Endothelial cell of umbilical vein (primary cell): ENCODE measurements around the gene TERF2IP. TPM values are rescaled to one million over a fixed set of nuclear protein-coding genes. Genes with fewer than 3 reads are reported as not detected.

ENCODE experiments used
- BruUV-seq: library from RNA; stranded (reverse); fragments of 400-500 nt; replicated peaks from 2 replicates; lab custom pipeline; 2021; lab: Mats Ljungman, UMichigan
- CTCF ChIA-PET: fragments of 300-600, 350-600 bp; sonication (Branson Sonifier 250); formaldehyde crosslinking; loops from one replicate; lab custom pipeline; 2021; ENCODE audit warnings: antibody characterized with exemption, inconsistent platforms; lab: Charles Lee
- POLR2A ChIA-PET: fragments of 300-600, 350-600 bp; sonication (Branson Sonifier 250); formaldehyde crosslinking; loops from one replicate; lab custom pipeline; 2021; ENCODE audit warnings: antibody characterized with exemption, inconsistent platforms; lab: Charles Lee
- DNase-seq: peaks from one replicate; pipeline ENCODE4 v3.0.0-alpha.2; 2011; ENCODE audit warnings: low read depth, low spot score
- FAIRE-seq: peaks from 2 replicates; lab custom pipeline; 2011; peaks lifted over from hg19 to GRCh38; lab: Jason Lieb, UNC
- H2AFZ ChIP-seq: 2 replicates; pipeline ENCODE4 v1.6.0; 2012; ENCODE audit warnings: low read depth, low read length, control low read depth, inconsistent platforms
- H3K27ac ChIP-seq: 2 replicates; pipeline ENCODE4 v1.5.1; 2011; ENCODE audit warnings: low read depth, mild to moderate bottlenecking, control low read depth, low read length, moderate library complexity; ENCODE audit not compliant: insufficient read depth
- H3K27me3 ChIP-seq, 2 experiments: 2 replicates each; pipeline versions ENCODE4 v1.6.0 to v1.6.1; 2011; ENCODE audit warnings: low read length in 2 of 2, mixed read lengths in 1 of 2; ENCODE audit not compliant: control insufficient read depth in 2 of 2, insufficient read depth in 2 of 2
- H3K36me3 ChIP-seq, 2 experiments: 2 replicates in 1 of 2; 3 replicates in 1 of 2; pipeline ENCODE4 v1.5.1; 2011; ENCODE audit warnings: low read length in 2 of 2, mild to moderate bottlenecking in 1 of 2, moderate library complexity in 1 of 2; ENCODE audit not compliant: control insufficient read depth in 2 of 2, insufficient read depth in 2 of 2; ENCODE audit errors: extremely low read depth in 1 of 2
- H3K4me1 ChIP-seq: 3 replicates; pipeline ENCODE4 v1.5.1; 2011; ENCODE audit warnings: mild to moderate bottlenecking, low read length; ENCODE audit not compliant: control insufficient read depth, insufficient read depth; ENCODE audit errors: extremely low read depth
- H3K4me2 ChIP-seq: 2 replicates; pipeline ENCODE4 v1.6.1; 2011; ENCODE audit warnings: low read length, control low read depth, mixed read lengths; ENCODE audit not compliant: insufficient read depth
- H3K4me3 ChIP-seq, 3 experiments: fragments of 200-600 bp in 1 of 3; sonication (generic), shearing (Covaris generic) in 1 of 3; replicated peaks in 1 of 3; 2 replicates each; pipeline ENCODE4 v1.5.1; 2011 to 2016; ENCODE audit warnings: control low read depth in 3 of 3, low read length in 3 of 3, mild to moderate bottlenecking in 2 of 3, inconsistent platforms in 1 of 3, low read depth in 1 of 3, moderate library complexity in 1 of 3; ENCODE audit not compliant: insufficient read depth in 1 of 3
- H3K79me2 ChIP-seq: 2 replicates; pipeline ENCODE4 v1.6.0; 2012; ENCODE audit warnings: low read length, inconsistent platforms; ENCODE audit not compliant: control insufficient read depth, insufficient read depth
- H3K9ac ChIP-seq: replicated peaks from 2 replicates; pipeline ENCODE3; 2011; ENCODE audit warnings: low read length, control low read depth; ENCODE audit not compliant: insufficient read depth; ENCODE audit errors: extremely low read depth
- H3K9me1 ChIP-seq: replicated peaks from 3 replicates; pipeline ENCODE4 v1.6.0; 2011; ENCODE audit warnings: mild to moderate bottlenecking, low read length; ENCODE audit not compliant: control insufficient read depth, insufficient read depth; ENCODE audit errors: extremely low read depth
- H3K9me3 ChIP-seq: replicated peaks from 2 replicates; pipeline ENCODE4 v1.5.1; 2012; ENCODE audit warnings: low read length, inconsistent platforms; ENCODE audit not compliant: control insufficient read depth, insufficient read depth
- H4K20me1 ChIP-seq: replicated peaks from 2 replicates; pipeline ENCODE3; 2011; ENCODE audit warnings: mild to moderate bottlenecking, low read length; ENCODE audit not compliant: control insufficient read depth, insufficient read depth; ENCODE audit errors: extremely low read depth
- CTCF ChIP-seq, 2 donors: IDR thresholded peaks; 1 replicate in 1 of 2; 2 replicates in 1 of 2; pipeline ENCODE4 v1.5.1; 2011; ENCODE audit warnings: low read length in 2 of 2, mild to moderate bottlenecking in 2 of 2, moderate library complexity in 2 of 2, control low read depth in 1 of 2, inconsistent platforms in 1 of 2, low read depth in 1 of 2; ENCODE audit not compliant: insufficient read depth in 1 of 2; ENCODE audit errors: extremely low read depth in 1 of 2
- EZH2 ChIP-seq: IDR thresholded peaks from 2 replicates; pipeline ENCODE4 v1.6.1; 2012; ENCODE audit warnings: borderline replicate concordance, low read depth, mild to moderate bottlenecking, moderate library complexity, low read length, inconsistent platforms; ENCODE audit not compliant: severe bottlenecking
- FOS ChIP-seq: IDR thresholded peaks from 2 replicates; pipeline ENCODE4 v1.6.1; 2011; ENCODE audit warnings: mild to moderate bottlenecking, low read length, moderate library complexity, borderline replicate concordance; ENCODE audit not compliant: insufficient read depth
- GATA2 ChIP-seq: IDR thresholded peaks from 2 replicates; pipeline ENCODE4 v1.7.0; 2011; ENCODE audit warnings: low read depth, mild to moderate bottlenecking, moderate library complexity, mixed read lengths, low read length; ENCODE audit not compliant: insufficient read length, insufficient read depth
- JUN ChIP-seq: IDR thresholded peaks from 2 replicates; pipeline ENCODE4 v1.6.1; 2011; ENCODE audit warnings: borderline replicate concordance, low read depth; ENCODE audit not compliant: insufficient read length, insufficient read depth
- MYC ChIP-seq: IDR thresholded peaks from one replicate; pipeline ENCODE4 v1.6.1; 2011; ENCODE audit warnings: mild to moderate bottlenecking, low read depth, low read length
- POLR2A ChIP-seq: IDR thresholded peaks from 2 replicates; pipeline ENCODE4 v1.6.1; 2012; ENCODE audit warnings: low read depth, mild to moderate bottlenecking, control low read depth, low read length
- POLR2AphosphoS5 ChIP-seq: IDR thresholded peaks from 2 replicates; pipeline ENCODE4 v1.6.1; 2012; ENCODE audit warnings: low read depth, mild to moderate bottlenecking, control low read depth, low read length, moderate library complexity; ENCODE audit not compliant: insufficient read depth
- dilution Hi-C: fragments of 300-500 bp; cut with MboI; formaldehyde crosslinking; loops from one replicate; pipeline ENCODE4 v1.15.0; 2019; ENCODE audit warnings: low sequenced_read_pairs; ENCODE audit not compliant: extremely low pct_ligation_motif_present
- intact Hi-C: fragments of 100-400 bp; cut with micrococcal nuclease; formaldehyde crosslinking; loops from one replicate; pipeline ENCODE4 v1.10.0; 2022
- polyA plus RNA-seq, 4 experiments: library from polyadenylated mRNA; depleted of rRNA in 3 of 4; stranded (reverse) in 3 of 4; unstranded in 1 of 4; fragments of >200 nt; gene quantifications; 2 replicates each; pipeline versions ENCODE4 v1.2.1 to v1.2.3, GENCODE V29; 2011 to 2012; ENCODE audit warnings: missing spikeins in 1 of 4
- total RNA-seq: library from RNA; stranded (reverse); gene quantifications from 2 replicates; pipeline ENCODE4 v1.2.3, GENCODE V29; 2021
- TF ChIP-seq, protein P1 (sequence below): IDR thresholded peaks from 2 replicates; pipeline ENCODE4 v1.6.1; 2011; ENCODE audit not compliant: insufficient read depth, insufficient read length

Gene TERF2IP
- total and polyA plus RNA-seq, 2 donors (not counting 3 experiments of a cell fraction or from before 2014, with no cell fraction given) = 19.0 to 41.5 TPM

DNA sequence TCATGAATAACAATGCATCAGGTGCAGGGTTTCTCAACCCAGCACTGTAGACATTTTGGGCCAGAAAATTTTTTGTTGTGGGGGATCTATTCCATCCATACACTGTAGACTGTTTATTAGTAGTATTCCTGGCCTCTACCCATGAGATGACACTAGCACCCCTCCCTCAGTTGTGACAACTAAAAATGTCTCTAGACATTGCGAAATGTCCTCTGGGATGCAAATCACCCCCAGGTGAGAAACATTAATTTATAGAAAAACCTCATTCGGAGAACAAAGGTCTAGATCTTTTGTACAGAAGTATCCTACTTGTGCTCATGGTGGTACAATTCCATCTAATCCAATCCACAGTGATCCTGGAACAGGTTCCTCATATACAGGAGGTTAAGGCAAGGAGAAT, 28.8 kb upstream of the TERF2IP start:
- no peaks in the 10 kb centered on the region for H4K20me1 ChIP-seq
- TF ChIP-seq POLR2AphosphoS5 (no peak), FOS (no peak), JUN (no peak), MYC (no peak), CTCF (IDR thresholded peaks at IDR 0.05; ENCODE audit: extremely low read depth in 1 of 2, insufficient read depth in 1 of 2, low read depth in 1 of 2, low read length in 2 of 2) (no peak), POLR2A (no peak), EZH2 (no peak), GATA2 (no peak)
- TF ChIP-seq, protein P1, sequence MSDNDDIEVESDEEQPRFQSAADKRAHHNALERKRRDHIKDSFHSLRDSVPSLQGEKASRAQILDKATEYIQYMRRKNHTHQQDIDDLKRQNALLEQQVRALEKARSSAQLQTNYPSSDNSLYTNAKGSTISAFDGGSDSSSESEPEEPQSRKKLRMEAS = no peak
- no peaks in the 10 kb centered on the region for H3K9me1 ChIP-seq
- ChIA-PET CTCF (interaction anchor here (1.0 to 1.2 kb wide), 2 partner anchors 13 to 148 kb away, joined by 3 read pairs; no protein-coding TSS in a partner anchor), POLR2A (no interaction called here)
- intact Hi-C loops (no loop called here), dilution Hi-C loops (no loop called here)
- BruUV-seq = no TSS peak
- peaks cover 14% of the 10 kb centered on the region for H3K4me1 ChIP-seq
- H3K9ac ChIP-seq = no peak overlapping the region
- H2AFZ ChIP-seq = no peak overlapping the region
- no peaks in the 10 kb centered on the region for H3K27me3 ChIP-seq
- DNase-seq (no peak), FAIRE-seq (no peak)
- no peaks in the 10 kb centered on the region for H3K9me3 ChIP-seq
- no peak overlapping the region for H3K27ac ChIP-seq
- no peak overlapping the region for H3K4me3 ChIP-seq
- H3K4me2 ChIP-seq = no peak overlapping the region
- peaks cover 7 to 11% of the 10 kb centered on the region in 2 experiments for H3K36me3 ChIP-seq
- H3K79me2 ChIP-seq = peaks cover 14% of the 10 kb centered on the region
